Panc1 (cell line): ENCODE measurements around the gene EPHA3.

Source experiments
- CTCF ChIP-seq: fragments of 450-650 bp; IDR thresholded peaks from 2 replicates; pipeline ENCODE4 v1.5.1; 2017; ENCODE audit warnings: mild to moderate bottlenecking
- POLR2AphosphoS5 ChIP-seq: IDR thresholded peaks from 2 replicates; pipeline ENCODE4 v1.6.1; 2012; ENCODE audit warnings: mild to moderate bottlenecking, low read depth, low read length, moderate library complexity
- REST ChIP-seq, 2 experiments: IDR thresholded peaks; 2 replicates each; pipeline ENCODE4 v1.6.1; 2011 to 2012; ENCODE audit warnings: low read depth in 2 of 2, control low read depth in 1 of 2, low read length in 1 of 2, mild to moderate bottlenecking in 1 of 2, moderate library complexity in 1 of 2; ENCODE audit not compliant: insufficient read depth in 1 of 2
- SIN3A ChIP-seq: IDR thresholded peaks from 2 replicates; pipeline ENCODE4 v1.6.1; 2012; ENCODE audit warnings: low read depth, mild to moderate bottlenecking, low read length, moderate library complexity, borderline replicate concordance; ENCODE audit not compliant: insufficient read depth
- TCF7L2 ChIP-seq: IDR thresholded peaks from 2 replicates; pipeline ENCODE4 v1.6.1; 2011; ENCODE audit warnings: mild to moderate bottlenecking, low read depth, low read length, inconsistent platforms

- TF ChIP-seq CTCF (no peak), POLR2AphosphoS5 (no peak), SIN3A (no peak), REST (IDR thresholded peaks at IDR 0.05; ENCODE audit: insufficient read depth in 1 of 2, low read depth in 2 of 2, low read length in 1 of 2) (no peak), TCF7L2 (no peak)
Observed at GRCh38 chr3:89320186-89320585, 212.8 kb downstream of the EPHA3 start.
